ENCODE results near the gene KCNIP1.

Gene KCNIP1

GRCh38 chr5:170503990-170504596 is at the start of gene KCNIP1:
KCNIP1 (plus strand) TSS chr5:170504020.
- no peak for DNase-seq

- no peak for DNase-seq
These were observed 40.4 kb upstream of the KCNIP1 start for GRCh38 chr5:170463426-170463825.

- no peak for DNase-seq
These were observed 39.3 kb upstream of the KCNIP1 start for GRCh38 chr5:170464280-170465127.

DNA sequence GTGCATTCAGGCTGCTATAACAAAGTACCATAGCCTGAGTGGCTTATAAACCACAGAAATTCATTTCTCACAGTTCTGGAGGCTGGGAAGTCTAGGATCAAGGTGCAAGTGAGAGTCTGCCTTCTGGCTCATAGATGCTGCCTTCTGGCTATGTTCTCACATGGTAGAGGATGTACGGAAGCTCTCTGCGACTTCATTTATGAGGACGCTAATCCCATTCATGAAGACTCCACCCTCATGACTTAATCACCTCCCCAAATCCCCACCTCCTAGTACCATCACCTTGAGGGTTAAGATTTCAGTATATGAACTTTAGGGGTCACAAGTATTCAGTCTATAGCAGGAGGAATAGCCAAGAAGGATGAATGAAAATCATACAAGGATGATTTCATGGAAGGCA is 37.3 kb upstream of the KCNIP1 start:
- DNase-seq: no peak

GRCh38 chr5:170466988-170467707 is 36.7 kb upstream of the KCNIP1 start:
- peak in 1 of 2 donors; percentile 65 for DNase-seq

DNA sequence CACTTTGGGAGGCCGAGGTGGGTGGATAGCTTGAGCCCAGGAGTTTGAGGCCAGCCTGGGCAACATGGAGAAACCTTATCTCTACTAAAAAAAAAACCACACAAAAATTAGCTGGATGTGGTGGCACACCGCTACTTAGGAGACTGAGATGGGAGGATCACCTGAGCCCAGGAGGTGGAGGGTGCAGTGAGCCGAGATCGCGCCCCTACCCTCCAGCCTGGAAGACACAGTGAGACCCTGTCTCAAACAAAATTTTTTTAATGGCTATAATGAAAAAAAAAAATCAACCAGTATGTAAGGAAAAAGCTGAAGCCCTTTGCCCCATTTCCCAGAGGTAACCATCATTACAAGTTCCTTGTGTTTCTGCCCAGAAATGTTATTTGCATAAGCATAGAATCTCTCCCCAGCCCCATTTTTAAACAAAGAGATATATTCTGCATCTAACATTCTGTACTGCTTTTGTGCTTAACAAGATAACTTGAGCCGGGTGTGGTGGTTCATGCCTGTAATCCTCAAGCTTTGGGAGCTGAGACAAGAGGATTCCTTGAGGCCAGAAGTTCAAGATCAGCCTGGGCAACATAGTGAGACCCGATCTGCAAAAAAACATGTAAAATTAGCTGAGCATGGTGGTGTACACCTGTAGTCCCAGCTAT is 35.1 kb upstream of the KCNIP1 start:
- no peak for DNase-seq

DNA sequence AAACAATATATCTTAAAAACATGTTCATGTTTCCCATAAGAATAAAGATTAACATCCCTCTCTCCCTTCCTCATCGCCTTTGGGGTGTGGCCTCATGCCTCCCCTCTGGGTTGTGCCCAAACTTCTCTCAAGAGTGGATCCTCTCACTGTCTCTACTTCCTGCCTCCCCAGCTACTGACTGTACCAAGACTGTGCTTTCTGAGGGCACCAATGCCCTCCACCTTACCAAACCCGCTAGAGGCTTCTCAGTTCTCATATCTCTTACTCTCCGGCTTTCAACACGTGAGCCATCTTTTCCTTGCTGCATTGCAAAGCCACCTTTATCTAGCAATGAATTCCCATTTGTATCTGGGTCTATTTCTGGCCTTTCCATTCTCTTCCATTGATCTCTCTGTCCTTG is 34.4 kb upstream of the KCNIP1 start:
- DNase-seq: no peak

DNA sequence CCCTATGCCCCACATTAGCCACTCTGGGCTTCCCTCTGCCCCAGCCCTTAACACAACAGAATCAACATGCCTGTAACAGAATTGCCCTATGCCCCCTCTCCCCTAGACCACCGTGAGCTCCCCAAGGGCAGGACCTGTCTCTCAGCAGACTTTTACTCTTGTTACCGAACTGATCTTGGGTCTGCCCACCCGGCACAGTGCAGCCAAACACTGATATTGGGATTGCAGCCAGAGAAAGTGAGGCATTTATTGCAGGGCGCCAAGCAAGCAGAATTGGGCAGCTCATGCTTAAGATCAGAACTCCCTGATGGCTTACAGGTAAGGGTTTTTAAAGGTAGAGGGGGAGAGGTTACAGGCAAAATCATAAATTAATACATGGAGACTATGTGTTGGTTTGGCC is 33.5 kb upstream of the KCNIP1 start:
- DNase-seq: no peak

- DNase-seq: no peak
These were observed 32.9 kb upstream of the KCNIP1 start for GRCh38 chr5:170470808-170471404.

- DNase-seq: no peak
These were observed 32.2 kb upstream of the KCNIP1 start for GRCh38 chr5:170471551-170472178.

DNA sequence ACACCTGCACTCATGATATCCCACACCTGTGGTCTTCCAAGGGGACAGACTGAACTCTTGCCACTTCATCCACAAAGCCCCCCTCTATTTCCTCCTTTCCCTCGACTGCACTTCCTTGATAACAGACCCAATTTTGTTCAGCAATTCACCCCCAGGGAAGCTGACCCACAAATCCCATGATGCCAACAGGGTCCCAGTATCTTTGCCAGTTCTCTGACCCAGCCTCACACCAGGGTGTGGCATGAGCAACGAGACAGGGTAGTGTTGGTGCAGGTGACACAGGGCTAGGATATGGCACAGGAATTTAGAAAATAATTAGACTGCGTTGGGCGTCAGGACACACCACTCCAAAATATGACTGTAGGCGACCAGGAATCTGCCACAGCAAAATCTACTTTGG is 30.2 kb upstream of the KCNIP1 start:
- DNase-seq: no peak

GRCh38 chr5:170474489-170475274 is 29.1 kb upstream of the KCNIP1 start:
- no peak for DNase-seq

DNA sequence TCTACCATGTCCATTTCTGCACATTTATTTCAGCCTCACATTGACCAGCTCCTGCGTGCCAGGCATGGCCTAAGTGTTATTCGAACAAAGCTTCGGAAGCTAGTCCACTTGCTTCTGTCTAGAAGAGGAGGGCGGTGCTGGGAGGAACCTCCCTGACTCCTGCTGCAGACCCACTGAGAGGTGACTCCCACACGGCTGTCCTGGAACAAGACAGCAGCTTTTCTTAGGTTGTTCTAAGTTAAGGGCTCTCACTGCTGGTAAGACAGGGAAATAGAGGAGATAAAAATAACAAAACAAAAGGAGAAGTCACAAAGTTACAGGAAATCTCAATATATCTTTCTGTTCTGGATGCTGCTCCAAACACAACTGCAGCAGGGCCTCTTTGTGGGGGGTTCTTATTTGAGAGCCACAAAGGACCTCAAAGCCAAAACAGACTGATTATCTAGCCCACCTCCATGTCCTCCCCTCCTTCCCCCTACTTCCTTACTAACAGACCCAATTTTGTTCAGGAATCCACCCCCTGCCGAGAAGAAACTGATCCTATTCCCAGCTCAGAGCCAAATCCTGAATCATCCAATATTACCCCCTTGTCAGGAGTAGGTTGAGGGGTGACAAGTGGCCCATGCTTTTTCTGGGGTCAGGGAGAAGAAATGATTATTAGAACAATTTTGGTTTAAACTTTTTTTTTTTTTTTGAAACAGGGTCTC is 28.4 kb upstream of the KCNIP1 start:
- no peak for DNase-seq

GRCh38 chr5:170476704-170477103 is 27.1 kb upstream of the KCNIP1 start:
- no peak for DNase-seq

GRCh38 chr5:170477906-170478305 is 25.9 kb upstream of the KCNIP1 start:
- no peak for DNase-seq

DNA sequence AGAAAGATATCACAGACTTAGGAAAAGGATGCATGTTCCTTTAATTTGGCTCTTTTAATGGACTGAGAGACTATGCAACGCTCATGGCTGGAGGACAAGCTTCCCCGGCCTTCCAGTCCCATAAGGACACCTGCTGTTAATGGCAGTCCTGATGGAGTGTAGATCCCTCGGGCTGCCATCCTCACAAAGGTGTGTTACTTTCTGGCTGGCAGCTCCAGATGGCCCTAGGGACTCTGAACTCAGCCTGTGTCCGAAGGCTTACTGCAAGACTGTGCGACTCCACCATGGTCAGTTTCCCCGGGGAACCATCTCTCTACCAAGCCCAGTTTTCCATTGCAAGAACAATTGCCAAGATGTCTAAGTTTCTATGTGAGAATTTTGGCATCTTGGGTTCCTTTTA is 25.5 kb upstream of the KCNIP1 start:
- DNase-seq: no peak

GRCh38 chr5:170479484-170479883 is 24.3 kb upstream of the KCNIP1 start:
- DNase-seq: no peak

- DNase-seq: no peak
These were observed 23.6 kb upstream of the KCNIP1 start for GRCh38 chr5:170480260-170480659.

- no peak for DNase-seq
These were observed 22.0 kb upstream of the KCNIP1 start for GRCh38 chr5:170481849-170482248.

GRCh38 chr5:170482511-170482910 is 21.3 kb upstream of the KCNIP1 start:
- no peak for DNase-seq
